Activated CD8-positive, alpha-beta memory T cell treated with anti-CD3 and anti-CD28 coated beads for 1 hour (primary cell): Measurements from ENCODE around the gene PRRC2C.
"Not testable (repeated sequence)": the region's sequence is repeated elsewhere in the genome, so short reads cannot be mapped to it uniquely, and the experiment has no call there.

Source experiments
- DNase-seq, 2 donors: peaks; one replicate each; pipeline ENCODE4 v3.0.0-alpha.2; 2020; ENCODE audit warnings: low read depth in 1 of 2; ENCODE audit errors: extremely low read depth in 1 of 2

The PRRC2C gene

GRCh38 chr1:171485375-171486047 is at the start of gene PRRC2C:
Gene PRRC2C, plus strand, starts transcription at chr1:171485530. Its CDS starts 26,559 bp downstream, at chr1:171512089.
- peak; percentile 85 to 86 for DNase-seq

GRCh38 chr1:171438441-171438840 is 46.9 kb upstream of the PRRC2C start:
- DNase-seq, result no peak

- not testable (repeated sequence) for DNase-seq
These were observed 45.1 kb upstream of the PRRC2C start for GRCh38 chr1:171440201-171440600.

DNA sequence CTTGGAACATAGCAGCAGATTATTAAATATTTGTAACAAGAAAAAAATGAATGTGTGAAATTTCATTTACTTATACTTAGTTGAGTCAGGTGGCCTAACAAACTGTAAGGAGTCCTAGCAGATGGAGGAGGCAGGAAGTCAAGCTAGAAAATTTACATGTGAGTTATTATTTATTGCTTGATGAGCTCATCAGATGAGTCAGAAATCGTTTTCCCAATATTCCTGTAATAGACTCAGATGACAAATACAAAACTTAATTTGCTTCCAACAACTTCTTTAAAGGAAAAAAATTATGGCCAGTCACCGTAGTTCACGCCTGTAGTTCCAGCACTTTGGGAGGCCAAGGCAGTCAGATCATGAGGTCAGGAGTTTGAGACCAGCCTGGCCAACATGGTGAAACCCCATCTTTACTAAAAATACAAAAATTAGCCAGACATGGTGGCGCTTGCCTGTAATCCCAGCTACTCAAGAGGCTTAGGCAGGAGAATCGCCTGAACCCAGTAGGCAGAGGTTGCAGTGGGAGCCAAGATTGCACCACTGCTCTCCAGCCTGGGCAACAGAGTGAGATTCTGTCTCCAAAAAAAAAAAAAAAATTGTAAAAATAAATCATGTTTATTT is 43.9 kb upstream of the PRRC2C start:
- DNase-seq, result not testable (repeated sequence)

DNA sequence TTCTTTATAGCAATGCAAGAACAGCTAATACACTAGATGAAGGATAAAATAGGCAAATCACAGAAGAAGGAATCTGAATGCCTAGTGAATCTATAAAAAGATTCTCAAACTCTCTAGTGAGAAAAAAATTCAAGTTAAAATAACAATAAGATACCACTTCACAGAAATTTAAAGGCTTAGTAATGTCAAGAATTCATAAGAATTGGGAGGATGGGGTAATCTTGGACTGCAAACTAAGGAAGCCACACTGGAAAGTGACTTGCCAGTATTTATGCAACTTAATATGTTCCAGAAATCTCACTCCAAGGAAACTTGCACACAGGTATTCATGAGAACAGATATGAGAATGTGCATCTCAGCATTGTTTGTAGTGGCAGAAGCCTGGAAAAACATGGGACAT is 38.9 kb upstream of the PRRC2C start:
- no peak for DNase-seq

- no peak for DNase-seq
These were observed 29.4 kb upstream of the PRRC2C start for GRCh38 chr1:171455967-171456366.

DNA sequence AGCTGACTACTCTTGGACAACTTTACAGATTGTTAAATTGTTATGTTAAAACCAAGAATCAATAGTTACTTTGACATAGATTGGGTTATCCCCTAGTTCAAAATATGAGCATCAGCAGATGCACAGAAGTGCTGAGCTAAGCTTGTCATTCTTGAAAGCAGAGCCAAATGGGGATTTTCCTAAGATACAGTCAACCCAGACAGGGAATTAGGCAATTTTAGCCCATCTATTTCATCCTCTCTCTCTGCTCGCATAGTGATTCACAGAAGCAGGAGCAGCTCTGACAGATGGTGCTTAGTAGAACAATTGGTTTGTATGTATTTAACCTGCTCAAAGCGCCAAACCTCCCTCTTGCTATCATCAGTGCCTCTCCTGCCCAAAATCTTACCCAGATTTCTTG is 27.9 kb upstream of the PRRC2C start:
- no peak for DNase-seq

DNA sequence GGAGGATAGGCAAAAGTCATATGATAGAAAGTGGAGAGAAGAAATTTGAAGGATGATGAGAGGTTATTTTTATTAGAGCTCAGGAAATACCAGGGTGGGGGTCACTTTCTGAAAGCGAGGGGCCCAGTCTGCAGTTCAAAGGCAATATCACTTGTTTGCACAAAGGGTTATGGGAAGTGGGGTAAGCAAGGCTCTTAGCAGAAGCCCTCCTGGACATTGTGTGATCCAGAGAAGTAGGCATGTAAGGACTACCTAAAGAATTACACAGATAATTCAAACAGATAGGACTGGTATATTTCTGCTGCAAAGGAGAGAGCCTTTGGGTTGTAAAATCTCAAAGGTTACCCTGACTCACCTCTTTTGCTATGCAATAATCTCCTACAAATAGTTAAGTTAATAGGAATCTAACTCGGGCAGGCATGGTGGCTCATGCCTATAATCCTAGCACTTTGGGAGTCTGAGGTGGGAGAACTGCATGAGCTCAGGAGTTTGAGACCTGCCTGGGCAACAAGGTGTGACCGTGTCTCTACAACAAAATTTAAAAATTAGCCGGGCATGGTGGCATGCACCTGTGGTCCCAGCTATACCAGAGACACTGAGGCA is 25.2 kb upstream of the PRRC2C start:
- DNase-seq, result no peak

- DNase-seq, result no peak
These were observed 17.7 kb upstream of the PRRC2C start for GRCh38 chr1:171467626-171468025.

- no peak for DNase-seq
These were observed 17.1 kb upstream of the PRRC2C start for GRCh38 chr1:171468120-171468750.

DNA sequence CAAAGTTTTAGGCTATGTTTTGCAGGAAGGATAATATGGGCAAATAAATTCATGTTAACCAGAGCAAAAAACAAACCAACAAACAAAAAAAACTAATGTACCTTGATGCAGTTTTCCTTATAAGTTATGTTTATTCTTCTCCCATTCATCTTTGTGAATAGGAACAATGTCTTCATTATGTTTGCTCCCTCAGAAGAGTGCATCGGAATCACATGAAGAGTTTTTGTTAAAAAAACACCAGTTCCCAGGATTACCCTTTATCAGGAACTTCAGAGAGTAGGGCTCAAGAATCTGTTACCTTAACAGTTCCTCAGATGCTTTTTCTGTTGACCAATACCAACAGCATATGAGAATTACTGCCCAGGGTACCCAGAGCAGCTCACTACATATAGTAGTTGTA is 14.6 kb upstream of the PRRC2C start:
- no peak for DNase-seq

- DNase-seq, result no peak
These were observed 13.1 kb upstream of the PRRC2C start for GRCh38 chr1:171472183-171472647.

DNA sequence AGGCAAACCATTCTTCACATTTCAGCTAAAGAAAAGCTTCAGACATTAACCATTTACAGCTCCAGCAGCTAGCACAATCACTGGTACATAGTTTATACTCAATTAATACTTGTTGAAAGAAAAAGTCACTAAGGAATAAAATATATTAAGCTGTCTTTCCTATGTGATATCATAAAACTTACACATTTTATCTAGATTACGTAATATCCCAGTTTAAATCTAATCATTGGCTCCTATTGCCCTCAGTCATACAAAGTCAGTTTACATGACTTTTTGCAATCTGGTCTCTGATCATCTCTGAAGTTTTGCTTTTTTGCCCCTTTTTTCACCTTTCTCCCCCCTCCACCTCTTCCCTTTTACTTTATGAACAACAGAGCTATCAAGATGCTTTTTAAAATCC is 8.5 kb upstream of the PRRC2C start:
- no peak for DNase-seq

- no peak for DNase-seq
These were observed 7.5 kb upstream of the PRRC2C start for GRCh38 chr1:171477804-171478203.

DNA sequence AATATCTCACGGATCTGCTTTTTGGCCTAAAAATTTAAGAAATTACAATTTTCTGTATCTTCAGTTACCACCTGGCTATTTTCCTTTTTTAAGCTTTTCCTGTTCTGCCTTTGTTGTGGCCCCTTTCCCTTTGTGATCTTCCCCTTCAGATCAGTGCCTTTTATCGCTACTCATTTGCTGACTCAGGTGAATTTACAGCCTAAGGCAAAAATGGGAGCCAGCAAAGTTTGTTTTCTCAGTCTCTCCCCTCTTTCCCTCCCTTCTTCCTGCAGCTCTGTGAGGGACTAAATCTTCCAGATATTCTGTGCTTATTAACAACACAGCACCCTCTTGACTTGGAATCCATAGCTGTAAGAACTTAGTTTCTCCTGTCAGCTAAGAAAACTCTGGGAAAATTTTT is 5.3 kb upstream of the PRRC2C start:
- no peak for DNase-seq

GRCh38 chr1:171484760-171485374 is 463 bp upstream of the PRRC2C start:
- no peak for DNase-seq

GRCh38 chr1:171486048-171486519 is 754 bp downstream of the PRRC2C start:
- peak; percentile 51 to 60 for DNase-seq

- DNase-seq, result no peak
These were observed 1.7 kb downstream of the PRRC2C start for GRCh38 chr1:171487038-171487437.

DNA sequence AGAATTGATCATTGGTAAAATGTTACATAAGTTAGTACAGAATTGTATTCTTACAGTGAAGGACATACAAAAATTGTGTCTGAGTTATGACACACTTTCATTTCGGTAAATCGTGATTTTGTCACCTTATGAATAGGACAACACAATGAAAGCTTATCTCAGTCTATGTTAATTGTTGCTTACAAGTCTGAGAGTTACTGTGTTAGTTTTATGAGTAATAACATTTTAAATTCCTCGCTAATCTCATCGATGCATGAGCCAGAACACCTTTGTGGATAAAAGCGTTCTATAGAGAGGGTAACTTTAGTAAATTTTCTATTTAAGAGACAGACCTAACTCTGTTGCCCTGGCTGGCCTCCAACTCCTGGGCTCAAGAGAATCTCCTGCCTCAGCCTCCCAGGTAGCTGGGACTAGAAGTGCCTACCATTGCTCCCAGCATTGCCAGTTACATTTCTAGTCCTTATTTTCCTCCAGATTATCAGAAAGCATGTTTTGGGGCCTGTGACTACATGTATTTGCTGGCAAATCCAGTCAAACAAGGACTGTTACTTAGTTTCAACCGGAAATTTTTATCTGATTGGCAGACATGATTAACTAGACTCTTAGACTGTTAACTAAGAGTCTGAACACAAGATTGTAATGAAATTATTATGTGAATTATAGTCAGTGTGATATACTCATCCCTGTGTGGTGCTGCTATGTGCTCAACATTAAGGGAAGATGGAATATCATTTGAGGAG is 3.0 kb downstream of the PRRC2C start:
- DNase-seq, result no peak

DNA sequence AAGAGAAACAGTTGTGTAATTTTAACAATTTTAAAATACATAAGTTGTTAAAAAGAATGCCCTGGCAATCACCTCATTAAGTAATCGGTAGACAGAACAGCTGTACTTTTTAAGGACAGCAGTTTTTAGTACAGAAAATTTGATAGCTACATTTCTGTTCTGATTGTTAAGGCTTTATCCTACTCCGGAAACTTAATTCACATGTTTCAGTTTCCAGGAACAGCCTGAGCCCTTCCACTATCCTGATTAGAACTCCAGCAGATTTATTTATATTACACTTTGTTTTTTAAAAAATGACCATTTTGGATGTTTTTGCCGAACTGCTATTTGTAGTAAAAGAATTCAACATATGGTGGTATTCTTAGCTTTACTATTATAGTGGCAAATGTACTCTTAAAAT is 8.7 kb downstream of the PRRC2C start:
- DNase-seq, result no peak
